IPS-15b (cell line): ENCODE results near the gene CCDC24.

Source experiments
- H3K27me3 ChIP-seq: one replicate; pipeline ENCODE4 v1.6.1; 2013; ENCODE audit warnings: low read length; ENCODE audit not compliant: control insufficient read depth, insufficient read depth
- H3K36me3 ChIP-seq: one replicate; pipeline ENCODE4 v1.6.1; 2013; ENCODE audit warnings: low read length; ENCODE audit not compliant: control insufficient read depth, insufficient read depth
- H3K4me1 ChIP-seq: one replicate; pipeline ENCODE4 v1.6.1; 2013; ENCODE audit warnings: mild to moderate bottlenecking, low read length; ENCODE audit not compliant: control insufficient read depth, insufficient read depth
- H3K4me3 ChIP-seq: one replicate; pipeline ENCODE4 v1.5.1; 2013; ENCODE audit warnings: low read depth, low read length
- H3K9ac ChIP-seq: one replicate; pipeline ENCODE4 v1.6.1; 2013; ENCODE audit warnings: low read depth, mild to moderate bottlenecking, low read length
- H3K9me3 ChIP-seq: one replicate; pipeline ENCODE4 v1.6.1; 2013; ENCODE audit warnings: mild to moderate bottlenecking, low read length; ENCODE audit not compliant: control insufficient read depth, insufficient read depth

CCDC24 gene

DNA sequence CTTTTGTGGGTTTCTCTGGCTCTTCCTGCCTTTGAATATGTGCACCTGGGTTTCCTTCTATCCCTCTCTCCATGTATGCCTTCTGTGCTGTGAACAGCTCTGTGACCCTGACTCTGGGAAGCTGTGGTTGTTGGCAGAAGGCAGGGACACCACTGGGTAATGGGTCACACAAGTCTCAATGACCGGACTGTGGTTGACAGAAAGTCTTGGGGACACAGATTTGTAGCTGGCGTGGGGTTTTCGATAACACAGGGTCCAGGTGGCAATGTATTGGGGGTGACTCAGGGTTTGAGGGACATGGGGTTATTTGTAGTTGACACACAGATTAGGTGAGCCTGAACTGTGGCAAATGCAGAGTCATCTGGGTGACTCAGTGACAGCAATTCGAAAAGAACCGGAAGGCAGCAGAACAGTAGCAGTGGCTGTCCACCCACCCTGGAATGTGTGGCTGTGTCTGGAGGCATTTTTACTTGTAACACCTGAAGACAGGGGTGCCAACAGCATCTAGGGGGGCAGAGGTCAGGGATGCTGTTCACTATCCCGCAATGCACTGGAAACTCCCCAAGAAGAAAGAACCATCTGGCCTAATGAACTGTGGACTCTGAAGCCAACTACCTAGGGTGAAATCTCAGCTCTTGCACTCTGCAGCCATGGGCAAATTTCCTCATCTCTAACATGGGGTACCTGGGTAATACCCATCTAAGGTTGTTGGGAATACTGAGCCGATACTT, 52.8 kb downstream of the CCDC24 start:
- H3K4me3 ChIP-seq = no peak overlapping the region
- no peaks in the 10 kb centered on the region for H3K9me3 ChIP-seq
- no peaks in the 10 kb centered on the region for H3K36me3 ChIP-seq
- no peak overlapping the region for H3K9ac ChIP-seq
- no peaks in the 10 kb centered on the region for H3K27me3 ChIP-seq
- no peaks in the 10 kb centered on the region for H3K4me1 ChIP-seq

DNA sequence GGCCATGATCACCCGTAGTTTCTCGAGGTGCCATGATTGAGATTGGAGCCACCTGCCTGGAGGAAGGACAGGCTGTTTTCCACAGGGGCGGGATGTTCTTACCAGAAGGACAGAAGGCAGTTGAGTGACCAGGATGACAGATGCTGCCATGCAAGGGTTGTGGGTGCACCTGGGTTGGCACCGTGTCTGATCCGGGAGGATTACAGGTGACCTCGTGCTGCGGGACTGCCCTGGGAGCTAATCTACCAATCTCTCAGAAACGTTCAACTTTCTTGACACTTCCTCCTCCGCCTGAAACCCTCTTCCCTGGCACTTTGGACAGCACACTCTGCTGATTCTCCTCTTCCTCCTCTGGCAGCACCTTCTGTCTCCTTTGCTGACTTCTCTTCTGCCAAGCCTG, 53.7 kb downstream of the CCDC24 start:
- Histone ChIP-seq H3K4me1 (no peaks in the 10 kb centered on the region), H3K4me3 (no peak overlapping the region)

More for the DNA sequence above, 53.7 kb downstream of the CCDC24 start:
- Histone ChIP-seq H3K9me3 (no peaks in the 10 kb centered on the region), H3K27me3 (no peaks in the 10 kb centered on the region), H3K36me3 (no peaks in the 10 kb centered on the region), H3K9ac (no peak overlapping the region)
